ENCODE results near the gene TCTA.

DNA sequence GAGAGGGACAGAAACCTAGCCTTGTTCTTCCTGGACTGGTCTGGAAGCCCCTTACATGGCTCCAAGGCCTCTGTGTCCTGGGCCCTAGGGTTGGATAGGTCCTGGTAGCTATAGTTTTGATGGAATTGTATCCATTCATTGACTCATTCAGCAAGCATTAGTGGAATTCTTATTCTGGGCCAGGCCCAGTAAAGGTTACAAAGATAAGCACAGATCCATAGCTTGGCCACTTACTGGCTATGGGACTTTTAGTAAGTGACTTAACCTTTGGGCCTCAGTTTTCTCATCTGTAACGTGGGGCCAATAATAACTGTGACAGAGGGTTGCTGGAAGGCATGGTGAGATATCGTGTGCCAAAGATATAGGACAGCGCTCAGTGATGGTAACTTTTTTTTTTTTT lies 44.2 kb downstream of the TCTA start:
- TF ChIP-seq, protein P1, sequence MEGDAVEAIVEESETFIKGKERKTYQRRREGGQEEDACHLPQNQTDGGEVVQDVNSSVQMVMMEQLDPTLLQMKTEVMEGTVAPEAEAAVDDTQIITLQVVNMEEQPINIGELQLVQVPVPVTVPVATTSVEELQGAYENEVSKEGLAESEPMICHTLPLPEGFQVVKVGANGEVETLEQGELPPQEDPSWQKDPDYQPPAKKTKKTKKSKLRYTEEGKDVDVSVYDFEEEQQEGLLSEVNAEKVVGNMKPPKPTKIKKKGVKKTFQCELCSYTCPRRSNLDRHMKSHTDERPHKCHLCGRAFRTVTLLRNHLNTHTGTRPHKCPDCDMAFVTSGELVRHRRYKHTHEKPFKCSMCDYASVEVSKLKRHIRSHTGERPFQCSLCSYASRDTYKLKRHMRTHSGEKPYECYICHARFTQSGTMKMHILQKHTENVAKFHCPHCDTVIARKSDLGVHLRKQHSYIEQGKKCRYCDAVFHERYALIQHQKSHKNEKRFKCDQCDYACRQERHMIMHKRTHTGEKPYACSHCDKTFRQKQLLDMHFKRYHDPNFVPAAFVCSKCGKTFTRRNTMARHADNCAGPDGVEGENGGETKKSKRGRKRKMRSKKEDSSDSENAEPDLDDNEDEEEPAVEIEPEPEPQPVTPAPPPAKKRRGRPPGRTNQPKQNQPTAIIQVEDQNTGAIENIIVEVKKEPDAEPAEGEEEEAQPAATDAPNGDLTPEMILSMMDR (conservative IDR thresholded peaks at IDR 0.05; ENCODE audit: low read length), result no peak
- no peak for TF ChIP-seq EZH2phosphoT487 (IDR thresholded peaks at IDR 0.05; ENCODE audit: borderline replicate concordance)
